ENCODE data around the gene SLC1A3.

The SLC1A3 gene

GRCh38 chr5:36619012-36619635 lies 12.7 kb downstream of the SLC1A3 start:
- H3K4me3 ChIP-seq (ENCODE audit: low read length), result no peak overlapping the region
- DNase-seq (ENCODE audit: low read depth), result no peak
- no peak for TF ChIP-seq CTCF (conservative IDR thresholded peaks at IDR 0.05; ENCODE audit: low read depth, low read length)

GRCh38 chr5:36621985-36622384 lies 15.6 kb downstream of the SLC1A3 start:
- no peak for DNase-seq (ENCODE audit: low read depth)
- TF ChIP-seq CTCF (conservative IDR thresholded peaks at IDR 0.05; ENCODE audit: low read depth, low read length), result no peak
- no peak overlapping the region for H3K4me3 ChIP-seq (ENCODE audit: low read length)

GRCh38 chr5:36623832-36624231 lies 17.4 kb downstream of the SLC1A3 start:
- H3K4me3 ChIP-seq (ENCODE audit: low read length), result no peak overlapping the region
- no peak for TF ChIP-seq CTCF (conservative IDR thresholded peaks at IDR 0.05; ENCODE audit: low read depth, low read length)
- no peak for DNase-seq (ENCODE audit: low read depth)

- no peak overlapping the region for H3K4me3 ChIP-seq (ENCODE audit: low read length)
- TF ChIP-seq CTCF (conservative IDR thresholded peaks at IDR 0.05; ENCODE audit: low read depth, low read length), result no peak
- no peak for DNase-seq (ENCODE audit: low read depth)
Measured at GRCh38 chr5:36624277-36624676, 17.9 kb downstream of the SLC1A3 start.

GRCh38 chr5:36628695-36629094 lies 22.3 kb downstream of the SLC1A3 start:
- no peak for TF ChIP-seq CTCF (conservative IDR thresholded peaks at IDR 0.05; ENCODE audit: low read depth, low read length)
- H3K4me3 ChIP-seq (ENCODE audit: low read length), result no peak overlapping the region
- DNase-seq (ENCODE audit: low read depth), result no peak

GRCh38 chr5:36629729-36630128 lies 23.3 kb downstream of the SLC1A3 start:
- no peak for TF ChIP-seq CTCF (conservative IDR thresholded peaks at IDR 0.05; ENCODE audit: low read depth, low read length)
- no peak for DNase-seq (ENCODE audit: low read depth)
- H3K4me3 ChIP-seq (ENCODE audit: low read length), result no peak overlapping the region
